Measurements from ENCODE around the gene CDH24.

CDH24 gene, protein sequence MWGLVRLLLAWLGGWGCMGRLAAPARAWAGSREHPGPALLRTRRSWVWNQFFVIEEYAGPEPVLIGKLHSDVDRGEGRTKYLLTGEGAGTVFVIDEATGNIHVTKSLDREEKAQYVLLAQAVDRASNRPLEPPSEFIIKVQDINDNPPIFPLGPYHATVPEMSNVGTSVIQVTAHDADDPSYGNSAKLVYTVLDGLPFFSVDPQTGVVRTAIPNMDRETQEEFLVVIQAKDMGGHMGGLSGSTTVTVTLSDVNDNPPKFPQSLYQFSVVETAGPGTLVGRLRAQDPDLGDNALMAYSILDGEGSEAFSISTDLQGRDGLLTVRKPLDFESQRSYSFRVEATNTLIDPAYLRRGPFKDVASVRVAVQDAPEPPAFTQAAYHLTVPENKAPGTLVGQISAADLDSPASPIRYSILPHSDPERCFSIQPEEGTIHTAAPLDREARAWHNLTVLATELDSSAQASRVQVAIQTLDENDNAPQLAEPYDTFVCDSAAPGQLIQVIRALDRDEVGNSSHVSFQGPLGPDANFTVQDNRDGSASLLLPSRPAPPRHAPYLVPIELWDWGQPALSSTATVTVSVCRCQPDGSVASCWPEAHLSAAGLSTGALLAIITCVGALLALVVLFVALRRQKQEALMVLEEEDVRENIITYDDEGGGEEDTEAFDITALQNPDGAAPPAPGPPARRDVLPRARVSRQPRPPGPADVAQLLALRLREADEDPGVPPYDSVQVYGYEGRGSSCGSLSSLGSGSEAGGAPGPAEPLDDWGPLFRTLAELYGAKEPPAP

DNA sequence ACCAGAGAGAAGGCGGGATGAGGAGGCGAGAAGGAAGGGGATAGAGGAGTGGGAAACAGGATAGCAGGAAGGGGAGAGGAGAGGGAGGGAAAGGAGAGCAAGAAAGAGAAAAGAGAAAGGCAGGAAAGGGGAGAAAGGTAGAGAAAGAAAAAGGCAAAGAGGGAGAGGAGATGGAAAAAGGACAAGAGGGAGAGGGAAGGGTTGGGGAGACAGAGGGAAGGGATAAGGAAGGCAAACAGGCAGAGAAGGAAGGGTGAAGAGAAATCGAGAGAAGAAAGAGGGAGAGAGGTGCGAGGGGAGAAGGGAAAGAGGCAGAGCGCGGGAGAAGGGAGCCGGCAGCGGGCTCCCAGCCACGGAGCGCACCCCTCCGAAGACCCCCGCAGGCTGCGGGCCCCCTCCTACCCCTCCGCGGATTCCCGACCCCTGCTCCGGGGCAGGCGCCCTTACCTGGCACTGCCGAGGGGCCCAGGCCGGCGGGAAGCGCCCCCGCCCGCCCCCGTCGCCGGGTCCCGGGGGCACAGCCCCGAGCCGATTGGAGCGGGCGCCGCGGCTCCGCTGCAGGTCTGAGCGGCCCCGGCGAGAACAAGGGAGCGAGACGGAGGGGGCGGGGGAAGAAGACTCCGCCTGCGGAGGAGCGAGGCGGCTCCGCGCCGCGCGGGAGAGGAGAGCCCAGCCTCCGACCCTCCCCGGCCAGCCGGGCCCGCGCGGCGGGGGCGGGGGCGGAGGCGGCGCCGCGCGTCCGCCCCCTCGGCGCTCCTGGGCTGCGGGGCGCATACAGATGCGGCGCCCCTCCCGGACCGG lies at the start of gene CDH24:
Gene CDH24, minus strand, starts transcription at position 565 of the 801 bp plus-strand sequence. CDS start 1,787 bp downstream, outside the sequence.
- DNase-seq = no peak

DNA sequence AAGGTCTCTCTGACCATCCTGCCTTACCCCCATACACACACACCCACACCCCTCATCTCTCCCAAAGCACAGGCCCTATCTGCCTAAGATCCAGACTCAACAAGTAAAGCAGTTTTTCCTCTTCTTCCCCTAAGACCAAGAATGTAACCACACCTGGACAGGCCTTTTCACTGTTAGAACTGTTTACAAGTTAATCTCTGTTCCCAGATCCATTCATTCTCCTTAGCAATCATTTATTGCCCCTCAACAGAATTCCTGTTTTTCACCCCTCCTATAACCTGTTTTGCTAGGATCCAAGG lies 49.4 kb upstream of the CDH24 start:
- no peak for DNase-seq

DNA sequence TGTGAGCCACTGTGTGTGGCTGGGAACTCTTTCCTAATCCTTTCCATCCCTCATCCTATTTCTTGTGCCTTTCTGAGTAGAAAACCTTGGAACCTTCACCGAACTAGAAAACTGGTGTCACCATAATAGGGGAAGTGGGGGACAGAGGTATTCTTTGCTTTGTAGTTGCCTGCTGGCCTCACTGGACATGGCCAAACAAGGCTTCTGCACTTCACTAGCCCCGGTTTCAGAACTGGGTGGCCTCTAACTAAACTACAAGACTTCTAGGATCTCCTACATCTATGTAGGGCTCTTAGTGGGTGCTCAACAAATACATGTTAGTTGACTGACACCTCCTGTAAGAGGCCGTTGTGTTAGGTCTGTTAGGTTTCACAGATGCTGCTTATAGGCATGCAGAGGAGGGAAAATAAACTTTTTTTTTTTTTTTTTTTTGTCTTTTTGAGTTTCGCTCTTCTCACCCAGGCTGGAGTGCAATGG lies 48.1 kb upstream of the CDH24 start:
- no peak for DNase-seq

DNA sequence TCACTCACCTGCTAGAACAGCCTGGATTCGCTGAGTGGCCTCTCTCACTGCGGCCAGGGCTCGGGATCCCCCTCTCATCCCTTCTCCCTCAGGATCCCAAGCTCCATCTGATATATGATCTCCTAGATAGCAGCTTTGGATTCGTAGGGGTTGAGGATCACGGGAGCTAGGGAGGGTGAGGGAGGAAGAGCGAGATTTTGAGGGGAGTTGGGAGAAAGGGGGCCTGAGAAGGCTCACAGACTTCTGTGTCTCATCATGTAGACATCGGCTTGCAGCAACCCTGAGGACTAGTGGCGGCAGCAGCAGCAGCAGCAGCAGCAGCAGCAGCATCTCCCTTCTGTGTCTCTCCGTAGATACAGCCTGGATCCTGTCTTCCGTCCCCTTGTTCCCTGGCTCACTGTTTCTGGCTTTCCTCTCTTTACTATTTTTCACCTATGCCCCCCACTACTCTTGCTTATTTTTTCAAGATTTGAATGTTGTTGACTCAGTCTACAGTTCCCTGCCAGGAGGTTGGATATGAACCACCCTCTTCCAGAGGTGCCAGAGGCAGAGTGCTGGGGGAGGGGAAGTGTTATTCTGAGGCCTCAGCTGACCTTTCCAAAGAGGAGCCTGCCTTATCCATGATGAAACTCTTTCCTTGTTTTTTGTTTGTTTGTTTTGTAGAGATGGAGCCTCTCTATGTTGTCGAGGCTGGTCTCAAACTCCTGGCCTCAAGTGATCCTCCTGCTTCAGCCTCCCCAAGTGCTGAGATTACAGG lies 47.4 kb upstream of the CDH24 start, which contains the start of gene CIROP:
Gene CIROP, minus strand, starts transcription at position 399 of the 757 bp plus-strand sequence. Its CDS starts 69 bp downstream, at position 330.
- DNase-seq = no peak

DNA sequence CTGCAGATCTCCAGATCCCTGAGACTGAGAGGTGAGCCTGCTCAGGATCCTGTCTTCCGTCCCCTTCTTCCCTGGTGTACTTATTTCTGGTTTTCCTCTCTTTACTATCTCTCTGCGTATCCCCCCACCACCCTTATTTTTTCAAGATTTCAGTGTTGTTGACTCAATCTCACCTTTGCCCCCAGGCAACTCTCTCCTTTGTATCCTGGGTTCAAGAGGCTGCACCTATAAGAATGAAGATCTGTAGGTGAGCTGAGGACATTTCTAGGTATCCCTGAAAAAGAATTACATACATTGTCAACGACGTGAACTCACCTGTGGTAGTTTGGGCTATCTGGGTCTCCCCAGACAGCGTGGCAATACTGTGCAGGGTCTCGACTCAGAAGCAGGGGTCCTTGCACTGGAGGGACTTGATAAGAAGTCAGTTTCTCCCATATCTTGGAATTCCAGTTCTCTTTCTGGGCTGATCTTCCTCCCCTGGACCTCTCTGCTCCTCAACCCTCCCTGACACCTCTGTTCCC lies 46.8 kb upstream of the CDH24 start:
- DNase-seq = no peak

DNA sequence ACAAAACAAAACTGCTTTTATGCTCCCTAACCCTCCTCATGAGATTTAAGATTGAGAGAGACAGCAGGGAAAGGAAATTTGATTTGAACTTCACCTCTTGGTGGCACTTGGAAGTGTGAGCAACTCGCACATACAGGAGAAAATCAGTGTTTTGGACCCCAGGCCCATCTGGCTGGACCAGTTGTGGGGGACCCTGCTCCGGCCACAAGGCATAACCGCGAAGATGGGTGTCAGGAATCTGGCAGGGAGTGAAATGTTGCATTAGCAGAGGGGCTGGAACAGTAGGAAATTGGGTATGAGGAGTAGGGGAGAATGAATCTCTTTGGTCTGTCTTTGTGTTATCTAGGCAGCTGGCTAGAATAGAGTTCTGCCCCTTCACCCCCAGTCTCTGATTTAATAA lies 46.3 kb upstream of the CDH24 start:
- no peak for DNase-seq

DNA sequence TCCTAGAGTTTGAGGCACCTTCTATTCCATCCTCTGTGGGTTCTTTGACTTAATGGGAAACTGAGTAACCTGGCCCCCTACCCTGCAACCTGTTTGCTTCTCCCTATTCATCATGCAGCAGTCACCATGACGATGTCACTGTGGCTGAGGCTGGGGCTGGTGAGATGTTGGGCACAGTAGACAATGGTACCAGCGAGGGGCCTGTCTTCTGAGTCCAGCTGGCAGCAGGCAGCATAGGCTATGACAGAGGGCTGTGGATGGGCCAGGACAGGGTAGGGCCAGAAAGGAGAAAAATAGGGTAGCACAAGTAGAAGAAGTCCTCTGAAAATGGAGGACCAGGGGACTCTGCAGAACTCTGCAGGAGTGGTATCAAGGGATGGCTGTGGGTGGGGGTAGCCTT lies 45.5 kb upstream of the CDH24 start:
- DNase-seq = no peak

DNA sequence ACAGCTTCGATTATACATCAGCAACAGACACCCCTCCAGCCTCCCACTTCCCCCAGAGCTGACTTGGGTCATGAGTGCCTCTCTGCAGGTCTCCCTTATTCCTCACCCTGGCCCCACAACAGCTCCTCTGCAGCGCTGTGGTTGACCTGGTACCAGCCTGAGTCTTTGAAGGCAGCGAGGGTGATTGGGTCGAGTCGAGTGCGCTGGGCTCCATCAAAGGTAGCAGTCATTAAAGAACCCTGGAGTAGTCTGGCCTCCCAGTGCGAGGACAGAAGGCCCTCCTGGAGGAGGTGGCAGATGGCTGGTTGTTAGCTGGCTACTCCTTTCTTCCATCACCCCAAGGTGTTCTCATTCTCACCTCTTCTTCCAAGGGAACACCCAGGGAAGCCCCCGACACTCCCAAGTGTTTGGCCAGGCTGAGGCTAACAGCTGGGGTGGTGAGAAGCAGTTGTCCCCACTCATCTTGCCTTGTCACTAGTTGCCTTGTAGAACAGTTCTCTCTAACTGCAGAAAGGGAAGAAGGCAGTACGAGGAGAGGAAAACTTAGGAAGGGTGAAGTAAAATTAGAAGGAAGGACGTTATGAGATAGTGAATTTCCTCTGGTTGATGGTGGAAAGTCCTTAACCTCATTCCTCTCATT lies 44.8 kb upstream of the CDH24 start:
- DNase-seq = no peak

DNA sequence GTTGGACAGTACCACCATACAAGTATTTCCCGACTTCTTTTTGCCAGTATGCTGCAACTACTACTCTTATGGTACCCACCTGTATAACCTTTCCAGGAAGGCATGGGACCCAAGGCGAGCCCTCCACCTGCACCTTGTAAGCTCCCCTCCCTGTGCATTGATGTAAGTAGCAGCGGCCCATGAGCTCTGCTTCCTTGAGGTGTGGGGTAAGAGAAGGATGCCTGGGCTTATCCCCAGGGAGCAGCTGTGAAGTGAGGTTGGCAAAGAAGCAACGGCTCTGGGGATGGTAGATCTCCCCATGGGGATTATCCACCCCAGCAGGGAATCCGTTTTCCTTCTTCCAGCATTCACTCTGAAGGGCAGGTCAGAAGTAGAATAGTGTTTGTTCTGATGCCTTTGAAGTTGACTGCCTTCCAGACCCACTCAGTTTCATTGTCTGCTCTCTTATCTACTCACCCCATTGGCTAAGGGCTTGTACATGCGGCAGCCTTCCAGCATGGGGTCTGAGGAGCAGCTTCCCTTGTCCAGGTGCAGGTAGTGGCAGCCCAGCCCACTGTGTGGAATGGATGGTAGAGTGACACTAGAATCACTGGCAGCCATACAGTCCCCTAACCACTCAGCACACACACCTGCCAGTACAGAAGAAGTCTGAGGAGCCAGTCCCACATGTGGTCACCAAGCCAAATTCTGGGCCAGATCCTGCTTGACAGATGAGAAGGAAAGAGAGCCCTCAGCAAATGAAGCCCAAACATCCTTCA lies 44.1 kb upstream of the CDH24 start:
- no peak for DNase-seq

DNA sequence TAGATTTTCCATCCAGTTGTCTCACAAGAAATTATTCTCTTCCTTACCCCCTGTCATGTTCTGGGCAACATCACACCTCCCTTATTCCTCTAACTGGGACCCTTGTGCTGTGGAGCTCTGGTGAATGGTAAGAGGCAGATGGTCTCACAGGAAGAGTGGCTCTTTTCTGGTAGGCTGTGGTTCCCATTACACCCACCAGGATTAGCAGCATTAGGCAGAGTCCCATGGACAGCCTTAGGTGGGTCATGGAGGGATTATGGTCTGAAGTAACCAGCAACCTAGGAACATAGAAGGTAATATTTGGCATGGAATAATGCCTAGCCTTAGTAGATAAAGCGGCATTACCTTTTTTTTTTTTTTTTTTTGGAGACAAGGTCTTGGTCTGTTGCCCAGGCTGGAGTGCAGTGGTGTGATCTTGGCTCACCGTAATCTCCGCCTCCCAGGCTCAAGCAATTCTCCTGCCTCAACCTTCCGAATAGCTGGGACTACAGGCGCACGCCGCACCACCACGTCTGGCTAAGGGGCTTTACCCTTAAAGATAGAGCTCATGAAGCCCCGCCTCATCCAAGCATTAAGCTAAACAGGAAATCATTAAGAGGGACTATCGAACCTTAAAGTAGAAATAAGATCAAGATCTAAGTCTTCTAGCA lies 42.0 kb upstream of the CDH24 start:
- DNase-seq = no peak

DNA sequence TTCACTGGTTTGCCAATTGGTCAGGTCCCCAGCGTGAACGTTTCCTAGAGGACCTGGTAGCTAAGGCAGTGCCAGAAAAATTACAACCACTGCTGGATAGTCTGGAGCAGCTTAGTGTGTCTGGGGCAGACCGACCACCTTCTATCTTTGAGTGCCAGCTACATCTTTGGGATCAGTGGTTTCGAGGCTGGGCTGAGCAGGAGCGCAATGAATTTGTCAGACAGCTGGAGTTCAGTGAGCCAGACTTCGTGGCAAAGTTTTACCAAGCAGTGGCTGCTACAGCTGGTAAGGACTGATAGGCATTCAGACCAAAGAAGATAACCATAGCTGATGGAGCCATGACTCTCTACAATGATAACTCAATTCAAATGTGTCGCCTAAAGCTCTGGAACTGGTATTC lies 40.5 kb upstream of the CDH24 start:
- no peak for DNase-seq

DNA sequence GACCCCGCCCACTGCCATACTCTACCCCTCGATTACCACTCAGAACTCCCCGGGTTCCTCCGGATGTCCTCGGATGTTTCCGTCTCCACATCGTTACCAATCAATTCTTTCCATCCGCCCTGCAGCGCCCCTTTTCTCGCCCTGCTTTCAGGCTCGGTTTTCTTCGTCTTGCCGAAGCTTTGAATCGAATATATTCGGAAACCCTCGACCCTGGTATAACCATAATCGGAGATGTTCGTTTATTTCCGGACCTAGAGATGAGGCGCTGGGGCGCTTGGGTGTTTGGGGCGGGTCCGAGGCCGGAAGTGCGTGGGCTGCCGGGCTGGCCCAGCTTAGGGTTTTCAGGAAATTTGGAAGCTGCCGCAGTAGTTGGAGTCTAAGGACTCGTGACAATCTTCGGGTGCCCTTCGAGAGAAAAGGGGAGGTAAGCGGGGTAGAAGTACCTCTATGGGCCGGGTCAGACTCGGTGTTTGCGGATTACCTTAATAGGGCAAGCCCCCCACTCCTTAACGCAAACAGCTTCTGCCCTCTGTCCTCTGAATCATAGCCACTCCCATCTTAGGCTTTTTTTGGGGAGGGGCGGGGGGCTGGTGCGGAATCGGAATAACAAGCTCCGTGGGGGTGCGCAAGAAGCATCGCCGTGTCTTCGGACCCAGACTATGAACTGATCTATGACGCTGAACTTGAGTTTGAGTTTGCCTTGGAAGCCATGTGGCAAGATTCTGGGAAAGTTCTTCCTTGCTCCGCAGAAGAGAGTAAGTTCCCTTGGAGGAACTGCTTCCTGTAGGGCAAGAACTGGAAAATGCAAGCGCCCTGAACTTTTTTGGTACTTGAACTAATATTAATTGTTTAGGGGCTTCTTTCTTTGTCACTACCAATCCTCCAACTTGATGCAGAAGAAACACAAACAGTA lies 38.1 kb upstream of the CDH24 start, which contains the start of gene C14orf119:
Gene C14orf119, plus strand, starts transcription at position 310 of the 913 bp plus-strand sequence. CDS start 2,154 bp downstream, outside the sequence.
- DNase-seq = no peak

DNA sequence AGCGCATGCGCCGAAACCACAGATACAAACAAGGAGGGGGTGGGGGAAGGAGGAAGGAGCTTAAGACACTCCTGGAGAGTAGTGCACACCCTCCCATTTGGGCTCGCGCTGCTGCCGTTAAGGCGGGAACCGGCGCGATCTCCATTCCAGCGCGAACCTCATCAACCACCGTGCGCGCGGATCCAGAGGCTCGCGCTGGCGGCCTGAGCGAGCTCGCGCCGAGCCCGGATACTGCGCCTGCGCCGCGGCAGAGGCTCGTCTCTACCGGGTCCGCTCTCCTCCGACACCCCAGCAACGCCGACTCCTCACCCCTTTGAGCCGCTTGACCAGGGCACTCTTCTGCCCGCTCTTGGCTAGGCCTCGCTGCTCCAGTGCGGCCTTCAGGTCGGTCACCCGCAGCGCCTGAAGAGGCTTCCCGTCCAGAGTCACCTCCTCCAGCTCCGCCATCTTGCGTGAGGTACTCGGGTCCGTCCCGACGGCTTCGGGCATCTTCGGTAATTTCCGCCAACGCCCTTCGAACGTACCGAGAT lies 37.4 kb upstream of the CDH24 start, which contains the start of gene ACIN1:
Gene ACIN1, minus strand, starts transcription at position 471 of the 530 bp plus-strand sequence. Its CDS starts 24 bp downstream, at position 447.
- no peak for DNase-seq

DNA sequence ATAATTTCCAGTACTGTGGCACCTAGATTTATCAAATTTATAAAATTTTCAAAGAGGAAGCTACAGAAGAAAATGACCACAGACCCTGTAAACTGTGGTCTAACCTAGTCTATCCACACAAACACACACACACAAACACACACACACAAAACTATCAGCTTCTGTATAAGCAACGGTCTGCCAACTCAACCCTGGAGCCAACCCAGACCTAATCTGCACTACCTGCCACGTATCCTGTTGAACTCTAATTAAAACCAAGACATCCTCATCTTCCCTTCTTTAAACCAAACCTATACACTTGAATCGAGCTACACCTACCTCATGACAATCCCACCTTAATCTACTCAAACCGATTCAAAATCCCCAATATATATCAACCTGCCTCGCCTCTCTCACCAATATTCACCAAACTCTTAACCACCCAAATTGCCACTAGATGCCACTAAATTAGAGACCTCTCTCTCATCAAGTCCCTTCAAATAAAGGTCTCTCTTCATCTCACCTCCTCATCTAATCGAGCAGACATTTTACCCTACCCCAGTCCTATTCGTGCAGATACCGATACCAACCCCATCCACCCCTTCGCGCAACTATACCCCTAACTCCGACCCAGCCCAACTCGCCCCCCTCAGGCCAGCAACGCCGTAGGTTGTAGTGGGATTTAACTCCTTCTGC lies 36.8 kb upstream of the CDH24 start:
- no peak for DNase-seq

DNA sequence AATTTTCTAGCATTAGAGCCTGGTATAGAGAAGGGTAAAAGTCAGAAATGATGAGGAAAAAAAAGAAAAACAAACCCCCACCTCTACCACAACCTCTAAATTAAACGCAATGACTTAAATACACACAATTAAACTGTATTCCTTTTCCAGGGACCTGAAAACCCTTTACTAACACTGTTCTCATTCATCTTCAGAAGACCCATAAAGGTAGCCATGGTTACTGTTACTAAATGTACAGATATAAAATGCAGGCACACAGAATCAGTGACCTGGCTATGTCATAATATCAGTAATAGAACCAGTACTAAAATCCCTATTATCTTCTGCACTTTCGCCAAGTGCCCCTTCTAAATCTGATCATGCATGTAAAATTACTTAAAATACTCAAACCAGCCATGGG lies 36.2 kb upstream of the CDH24 start:
- no peak for DNase-seq

DNA sequence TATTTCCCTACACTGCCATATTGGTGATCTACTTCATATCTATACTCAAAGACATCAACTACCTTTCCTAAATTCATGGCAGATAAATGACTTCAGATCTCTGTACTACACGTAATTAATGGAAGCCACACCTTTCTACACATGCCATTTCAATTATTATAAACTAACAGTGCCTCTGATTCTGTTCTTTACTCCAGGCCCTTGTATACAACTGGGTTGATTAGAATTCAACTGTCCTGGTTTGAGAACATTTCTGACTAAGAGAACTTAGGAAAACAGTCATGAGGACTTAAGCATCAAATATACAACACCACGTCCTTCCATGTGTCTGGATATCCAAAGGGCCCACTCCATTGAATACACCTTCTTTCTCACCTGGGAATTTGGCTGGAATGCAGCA lies 35.8 kb upstream of the CDH24 start:
- DNase-seq = no peak

DNA sequence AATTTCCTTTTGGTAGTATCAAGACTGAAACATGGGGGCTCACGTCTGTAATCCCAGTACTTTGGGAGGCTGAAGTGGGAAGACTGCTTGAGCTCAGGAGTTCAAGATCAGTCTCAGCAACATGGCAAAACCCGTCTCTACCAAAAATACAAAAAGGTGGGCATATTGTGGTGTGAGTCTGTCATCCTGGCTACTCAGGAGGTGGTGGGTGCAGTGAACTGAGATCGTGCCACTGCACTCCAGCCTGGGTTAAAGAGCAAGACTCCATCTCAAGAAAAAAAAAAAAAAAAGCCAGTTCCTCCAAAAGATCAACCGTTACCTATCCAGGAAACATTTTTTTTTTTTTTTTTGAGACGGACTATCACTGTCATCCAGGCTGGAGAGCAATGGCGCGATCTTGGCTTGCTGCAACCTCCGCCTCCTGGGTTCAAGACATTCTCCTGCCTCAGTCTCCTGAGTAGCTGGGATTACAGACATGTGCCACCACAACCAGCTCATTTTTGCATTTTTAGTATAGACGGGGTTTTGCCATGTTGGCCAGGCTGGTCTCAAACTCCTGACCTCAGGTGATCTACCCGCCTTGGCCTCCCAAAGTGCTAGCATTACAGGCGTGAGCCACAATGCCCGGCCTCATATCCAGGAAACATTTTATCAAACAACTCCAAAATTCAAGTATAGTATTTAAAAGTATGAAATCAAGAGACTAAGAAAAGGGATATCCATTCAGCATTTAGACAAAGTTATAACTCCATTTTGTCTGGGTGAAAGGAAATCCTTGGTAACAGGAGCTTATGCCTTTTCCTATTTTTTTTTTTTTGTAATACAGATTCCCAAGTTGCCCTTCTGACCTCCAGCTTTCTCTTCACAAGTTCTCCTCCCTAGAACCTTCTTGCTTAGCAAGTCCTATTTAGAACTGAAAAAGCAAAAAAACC lies 34.2 kb upstream of the CDH24 start:
- DNase-seq = no peak
